K562 (cell line): ENCODE results near the gene MUC5B. TPM values are rescaled to one million over a fixed set of nuclear protein-coding genes. Genes with fewer than 3 reads are reported as not detected.

ENCODE experiments used
- ATAC-seq: fragments of 200-7000 bp; cut with Tn5 transposase; 3 replicates; pipeline ENCODE4 v1.9.1; 2020; ENCODE audit warnings: moderate library complexity
- BruUV-seq: library from RNA; stranded (reverse); fragments of 400-500 nt; replicated peaks from 2 replicates; lab custom pipeline; 2021; lab: Mats Ljungman, UMichigan
- CTCF ChIA-PET: fragments of 300-600 bp; formaldehyde crosslinking; extraction: SDS; loops from one replicate; lab custom pipeline; 2021; ENCODE audit warnings: low intra/inter-chr PET ratio; lab: Yijun Ruan, JAX
- POLR2A ChIA-PET: fragments of 300-600, 350-650 bp; sonication (Branson Sonifier 250); formaldehyde crosslinking; extraction: SDS; loops from one replicate; lab custom pipeline; 2021; ENCODE audit warnings: antibody characterized with exemption, inconsistent platforms; lab: Yijun Ruan, JAX
- DNase-seq, 4 experiments: peaks; one replicate each; pipeline versions ENCODE4 v3.0.0 to v3.0.0-alpha.2; 2011 to 2018; ENCODE audit warnings: low spot score in 3 of 4, mixed read lengths in 3 of 4; ENCODE audit errors: extremely low read depth in 1 of 4
- FAIRE-seq: peaks from 2 replicates; lab custom pipeline; 2011; peaks lifted over from hg19 to GRCh38; lab: Jason Lieb, UNC
- H2AFZ ChIP-seq: 2 replicates; pipeline ENCODE4 v1.6.0; 2011; ENCODE audit warnings: low read depth, low read length, control low read depth, inconsistent platforms
- H3K27ac ChIP-seq: fragments of 200-600 bp; 3 replicates; pipeline ENCODE4 v1.8.0; 2011; ENCODE audit warnings: low read depth, mild to moderate bottlenecking, control low read depth, inconsistent platforms, low read length, moderate library complexity, mixed read lengths; ENCODE audit errors: extremely low read depth
- H3K27me3 ChIP-seq, 2 experiments: fragments of 300-600 bp in 1 of 2; 2 replicates in 1 of 2; 3 replicates in 1 of 2; pipeline versions ENCODE4 v1.6.0 to v1.8.0; 2011; ENCODE audit warnings: inconsistent platforms in 2 of 2, low read length in 2 of 2, mild to moderate bottlenecking in 1 of 2, mixed read lengths in 1 of 2, moderate library complexity in 1 of 2; ENCODE audit not compliant: control insufficient read depth in 2 of 2, insufficient read depth in 2 of 2
- H3K36me3 ChIP-seq: fragments of 300-600 bp; 3 replicates; pipeline ENCODE4 v1.8.0; 2011; ENCODE audit warnings: mild to moderate bottlenecking, low read length, inconsistent platforms; ENCODE audit not compliant: control insufficient read depth, insufficient read depth
- H3K4me1 ChIP-seq, 2 experiments: fragments of 200-600 bp in 1 of 2; replicated peaks in 1 of 2; 2 replicates in 1 of 2; 3 replicates in 1 of 2; pipeline versions ENCODE4 v1.5.1 to v1.8.0; 2011; ENCODE audit warnings: inconsistent platforms in 2 of 2, low read length in 2 of 2, mild to moderate bottlenecking in 1 of 2, mixed read lengths in 1 of 2, moderate library complexity in 1 of 2; ENCODE audit not compliant: control insufficient read depth in 2 of 2, insufficient read depth in 2 of 2
- H3K4me2 ChIP-seq: 2 replicates; pipeline ENCODE4 v1.6.1; 2011; ENCODE audit warnings: low read length, control low read depth, inconsistent platforms, mixed read lengths; ENCODE audit not compliant: insufficient read depth
- H3K4me3 ChIP-seq: fragments of 200-600 bp; sonication (generic), shearing (Covaris generic); 2 replicates; pipeline ENCODE4 v1.5.1; 2016; ENCODE audit warnings: control low read depth, inconsistent platforms
- H3K79me2 ChIP-seq: fragments of 200-600 bp; 3 replicates; pipeline ENCODE4 v1.8.0; 2011; ENCODE audit warnings: low read length, inconsistent platforms; ENCODE audit not compliant: control insufficient read depth, insufficient read depth
- H3K9ac ChIP-seq, 2 experiments: 2 replicates each; pipeline versions ENCODE4 v1.6.0 to v1.6.1; 2011; ENCODE audit warnings: low read depth in 2 of 2, low read length in 2 of 2, control low read depth in 1 of 2, inconsistent platforms in 1 of 2, mild to moderate bottlenecking in 1 of 2, mixed read lengths in 1 of 2; ENCODE audit not compliant: insufficient read depth in 1 of 2
- H3K9me1 ChIP-seq: one replicate; pipeline ENCODE4 v1.6.0; 2011; ENCODE audit warnings: inconsistent platforms, mild to moderate bottlenecking, low read length, moderate library complexity; ENCODE audit not compliant: control insufficient read depth, insufficient read depth
- H3K9me3 ChIP-seq: replicated peaks from 2 replicates; pipeline ENCODE4 v1.5.1; 2011; ENCODE audit warnings: low read depth, low read length, inconsistent platforms; ENCODE audit not compliant: control insufficient read depth, insufficient read depth
- H4K20me1 ChIP-seq: replicated peaks from 2 replicates; pipeline ENCODE4 v1.6.1; 2011; ENCODE audit warnings: low read length, inconsistent platforms, mixed read lengths; ENCODE audit not compliant: control insufficient read depth, insufficient read depth
- ZNF165 ChIP-seq: fragments of 250-450 bp; sonication (Bioruptor Pico); IDR thresholded peaks from 2 replicates; pipeline ENCODE4 v1.4.0; 2020; ENCODE audit warnings: borderline replicate concordance
- ZNF224 ChIP-seq: sonication (generic); formaldehyde crosslinking; IDR thresholded peaks from 2 replicates; pipeline ENCODE4 v1.8.0; 2022; ENCODE audit warnings: mild to moderate bottlenecking, missing genetic modification reagents
- WGBS: fragments of 100-300 bp; shearing (Covaris generic); methylation state at CpG from one replicate; pipeline ENCODE4 v1.1.6; 2016; ENCODE audit warnings: low coverage, mixed read lengths; ENCODE audit not compliant: insufficient coverage; ENCODE audit errors: missing lambda C conversion rate; 5-methylcytosine and 5-hydroxymethylcytosine counted together
- in situ Hi-C: fragments of 300-500 bp; cut with MboI; formaldehyde crosslinking; loops from 4 replicates; pipeline ENCODE4 v1.15.0; 2018; ENCODE audit warnings: inconsistent platforms, mixed read lengths
- intact Hi-C: fragments of 100-400 bp; cut with micrococcal nuclease; formaldehyde crosslinking; loops from 2 replicates; pipeline ENCODE4 v1.14.2; 2022
- polyA plus RNA-seq, 8 experiments: library from polyadenylated mRNA; depleted of rRNA in 4 of 8; stranded (reverse) in 5 of 8; unstranded in 3 of 8; fragments of >200 nt; fragmentation: Nextera tagmentation in 2 of 8; fragmentation: Illumina TruSeq in 1 of 8; extraction: Ambion mirVana in 2 of 8; extraction: Trizol in 1 of 8; gene quantifications; 2 replicates each; pipeline versions ENCODE4 v1.2.1 to v1.2.3, GENCODE V29; 2011 to 2014; ENCODE audit warnings: inconsistent platforms in 1 of 8, missing spikeins in 1 of 8
- total RNA-seq, 7 experiments: library from RNA; depleted of rRNA in 6 of 7; stranded (reverse); fragments of >200 nt in 6 of 7; fragmentation: Illumina TruSeq in 2 of 7; extraction: Trizol in 2 of 7; gene quantifications; 2 replicates each; pipeline versions ENCODE4 v1.2.1 to v1.2.3, GENCODE V29; 2011 to 2021; ENCODE audit warnings: low replicate concordance in 1 of 7
- TF ChIP-seq, protein P1 (sequence below): fragments of 250-450 bp; sonication (Bioruptor Pico); IDR thresholded peaks from 2 replicates; pipeline ENCODE4 v1.4.0; 2020

Gene MUC5B
- total and polyA plus RNA-seq, 9 of the 15 experiments (the other 6 are each of a cell fraction or from before 2014, with no cell fraction given) = 0.04 to 0.95 TPM; not detected in 7

DNA sequence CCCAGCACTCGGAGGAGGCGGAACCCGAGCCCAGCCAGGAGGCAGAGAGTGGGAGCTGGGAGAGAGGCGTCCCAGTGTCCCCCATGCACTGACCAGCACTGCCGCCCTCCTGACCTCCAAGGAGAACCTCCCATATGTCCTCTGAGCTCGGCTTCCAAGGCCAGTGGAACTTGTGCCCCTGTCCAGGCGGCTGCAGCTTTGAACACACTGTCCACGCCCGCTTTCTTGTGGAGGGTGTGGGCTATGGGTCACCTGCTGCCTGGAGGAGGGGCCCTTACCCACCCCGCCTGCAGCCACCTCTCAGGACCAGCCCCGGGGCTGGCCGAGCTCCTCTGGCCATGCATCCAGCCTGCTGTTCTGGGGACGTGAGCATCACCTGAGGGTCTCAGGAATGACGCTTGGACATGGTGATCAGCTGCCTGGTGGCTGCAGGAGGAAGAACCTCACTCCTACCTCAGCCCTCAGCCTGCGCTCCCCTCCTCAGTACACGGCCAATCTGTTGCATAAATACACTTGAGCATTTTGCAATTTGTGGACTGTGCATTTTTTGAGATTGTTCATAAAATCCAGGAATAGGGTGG, 22.2 kb upstream of the MUC5B start:
- Histone ChIP-seq H3K4me3 (no peak overlapping the region), H2AFZ (no peak overlapping the region), H3K27me3 (peaks cover 12 to 69% of the 10 kb centered on the region in 2 experiments; a peak in 4 of 5 replicates), H4K20me1 (peaks cover 17% of the 10 kb centered on the region; the same call in 1 of the 2 replicates), H3K36me3 (no peaks in the 10 kb centered on the region), H3K4me1 (peaks cover 0 to 61% of the 10 kb centered on the region in 2 experiments; a peak in 2 of 5 replicates), H3K9me3 (no peaks in the 10 kb centered on the region), H3K9me1 (no peaks in the 10 kb centered on the region), H3K79me2 (no peaks in the 10 kb centered on the region), H3K27ac (no peak overlapping the region), H3K4me2 (no peak overlapping the region), H3K9ac (no peak overlapping the region)
- intact Hi-C loops (loop anchor here (5.0 kb wide), 1 partner anchor 372 kb away; the partner anchor contains the start of gene DUSP8), in situ Hi-C loops (no loop called here)
- no TSS peak for BruUV-seq
- ATAC-seq (no peak), DNase-seq (peak in 1 of 4 experiments; percentile 3), FAIRE-seq (no peak)
- TF ChIP-seq, protein P1, sequence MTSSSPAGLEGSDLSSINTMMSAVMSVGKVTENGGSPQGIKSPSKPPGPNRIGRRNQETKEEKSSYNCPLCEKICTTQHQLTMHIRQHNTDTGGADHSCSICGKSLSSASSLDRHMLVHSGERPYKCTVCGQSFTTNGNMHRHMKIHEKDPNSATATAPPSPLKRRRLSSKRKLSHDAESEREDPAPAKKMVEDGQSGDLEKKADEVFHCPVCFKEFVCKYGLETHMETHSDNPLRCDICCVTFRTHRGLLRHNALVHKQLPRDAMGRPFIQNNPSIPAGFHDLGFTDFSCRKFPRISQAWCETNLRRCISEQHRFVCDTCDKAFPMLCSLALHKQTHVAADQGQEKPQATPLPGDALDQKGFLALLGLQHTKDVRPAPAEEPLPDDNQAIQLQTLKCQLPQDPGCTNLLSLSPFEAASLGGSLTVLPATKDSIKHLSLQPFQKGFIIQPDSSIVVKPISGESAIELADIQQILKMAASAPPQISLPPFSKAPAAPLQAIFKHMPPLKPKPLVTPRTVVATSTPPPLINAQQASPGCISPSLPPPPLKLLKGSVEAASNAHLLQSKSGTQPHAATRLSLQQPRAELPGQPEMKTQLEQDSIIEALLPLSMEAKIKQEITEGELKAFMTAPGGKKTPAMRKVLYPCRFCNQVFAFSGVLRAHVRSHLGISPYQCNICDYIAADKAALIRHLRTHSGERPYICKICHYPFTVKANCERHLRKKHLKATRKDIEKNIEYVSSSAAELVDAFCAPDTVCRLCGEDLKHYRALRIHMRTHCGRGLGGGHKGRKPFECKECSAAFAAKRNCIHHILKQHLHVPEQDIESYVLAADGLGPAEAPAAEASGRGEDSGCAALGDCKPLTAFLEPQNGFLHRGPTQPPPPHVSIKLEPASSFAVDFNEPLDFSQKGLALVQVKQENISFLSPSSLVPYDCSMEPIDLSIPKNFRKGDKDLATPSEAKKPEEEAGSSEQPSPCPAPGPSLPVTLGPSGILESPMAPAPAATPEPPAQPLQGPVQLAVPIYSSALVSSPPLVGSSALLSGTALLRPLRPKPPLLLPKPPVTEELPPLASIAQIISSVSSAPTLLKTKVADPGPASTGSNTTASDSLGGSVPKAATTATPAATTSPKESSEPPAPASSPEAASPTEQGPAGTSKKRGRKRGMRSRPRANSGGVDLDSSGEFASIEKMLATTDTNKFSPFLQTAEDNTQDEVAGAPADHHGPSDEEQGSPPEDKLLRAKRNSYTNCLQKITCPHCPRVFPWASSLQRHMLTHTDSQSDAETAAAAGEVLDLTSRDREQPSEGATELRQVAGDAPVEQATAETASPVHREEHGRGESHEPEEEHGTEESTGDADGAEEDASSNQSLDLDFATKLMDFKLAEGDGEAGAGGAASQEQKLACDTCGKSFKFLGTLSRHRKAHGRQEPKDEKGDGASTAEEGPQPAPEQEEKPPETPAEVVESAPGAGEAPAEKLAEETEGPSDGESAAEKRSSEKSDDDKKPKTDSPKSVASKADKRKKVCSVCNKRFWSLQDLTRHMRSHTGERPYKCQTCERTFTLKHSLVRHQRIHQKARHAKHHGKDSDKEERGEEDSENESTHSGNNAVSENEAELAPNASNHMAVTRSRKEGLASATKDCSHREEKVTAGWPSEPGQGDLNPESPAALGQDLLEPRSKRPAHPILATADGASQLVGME (CRISPR knock-in tag) = no peak
- TF ChIP-seq ZNF224 (CRISPR knock-in tag) = no peak
- no peak for TF ChIP-seq ZNF165 (CRISPR knock-in tag)
- WGBS = 3% methylated on average over 10 of the region's 16 CpGs
- POLR2A ChIA-PET = interaction anchor here (0.6 to 0.7 kb wide), 2 partner anchors 151 to 222 kb away, joined by 3 read pairs; no protein-coding TSS in a partner anchor
- CTCF ChIA-PET = no interaction called here
